Muscle layer of duodenum (tissue), 2 donors: ENCODE measurements around the gene THRB.

Experiments used
- H3K27ac ChIP-seq: one replicate; pipeline ENCODE4 v1.7.0; 2013; ENCODE audit warnings: mild to moderate bottlenecking, low read length
- H3K27me3 ChIP-seq: one replicate; pipeline ENCODE4 v1.7.0; 2013; ENCODE audit warnings: low read depth, mild to moderate bottlenecking, control low read depth, low read length
- H3K36me3 ChIP-seq, 2 donors: one replicate each; pipeline ENCODE4 v1.7.0; 2013; ENCODE audit warnings: low read length in 2 of 2, control low read depth in 1 of 2, mild to moderate bottlenecking in 1 of 2; ENCODE audit not compliant: insufficient read depth in 2 of 2, control insufficient read depth in 1 of 2
- H3K4me1 ChIP-seq, 2 donors: one replicate each; pipeline ENCODE4 v1.7.0; 2013; ENCODE audit warnings: low read length in 2 of 2, mild to moderate bottlenecking in 2 of 2, control low read depth in 1 of 2, moderate library complexity in 1 of 2; ENCODE audit not compliant: insufficient read depth in 2 of 2, control insufficient read depth in 1 of 2
- H3K4me3 ChIP-seq, 2 donors: one replicate each; pipeline ENCODE4 v1.7.0; 2013; ENCODE audit warnings: low read length in 2 of 2, low read depth in 1 of 2, mild to moderate bottlenecking in 1 of 2
- H3K9me3 ChIP-seq, 2 donors: one replicate each; pipeline ENCODE4 v1.7.0; 2013; ENCODE audit warnings: low read length in 2 of 2, control low read depth in 1 of 2, mild to moderate bottlenecking in 1 of 2; ENCODE audit not compliant: control insufficient read depth in 1 of 2
- donor health status: healthy.

THRB gene

DNA sequence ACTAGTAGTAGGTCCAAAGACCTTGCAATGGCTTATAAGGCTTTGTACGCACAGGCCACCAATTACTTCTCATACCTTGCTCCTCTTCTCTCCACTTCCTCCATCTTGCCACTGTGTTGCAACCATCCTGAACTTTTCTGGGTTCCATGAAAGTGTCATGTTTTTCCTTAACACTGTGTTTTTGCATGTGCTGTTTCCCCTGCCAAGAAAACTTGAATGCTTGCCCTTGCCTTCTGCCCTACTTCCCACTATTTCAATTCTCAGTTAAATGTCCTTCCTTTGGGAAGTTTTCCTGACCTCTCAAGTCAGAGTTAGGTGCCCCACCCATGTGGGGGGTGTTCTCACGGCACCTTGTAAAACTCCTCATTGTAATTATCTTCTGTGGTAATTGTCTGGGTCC lies 182.8 kb downstream of the THRB start:
- Histone ChIP-seq H3K27ac (no peak overlapping the region), H3K4me1 (no peaks in the 10 kb centered on the region), H3K9me3 (no peaks in the 10 kb centered on the region), H3K27me3 (no peaks in the 10 kb centered on the region), H3K36me3 (no peaks in the 10 kb centered on the region), H3K4me3 (no peak overlapping the region)

DNA sequence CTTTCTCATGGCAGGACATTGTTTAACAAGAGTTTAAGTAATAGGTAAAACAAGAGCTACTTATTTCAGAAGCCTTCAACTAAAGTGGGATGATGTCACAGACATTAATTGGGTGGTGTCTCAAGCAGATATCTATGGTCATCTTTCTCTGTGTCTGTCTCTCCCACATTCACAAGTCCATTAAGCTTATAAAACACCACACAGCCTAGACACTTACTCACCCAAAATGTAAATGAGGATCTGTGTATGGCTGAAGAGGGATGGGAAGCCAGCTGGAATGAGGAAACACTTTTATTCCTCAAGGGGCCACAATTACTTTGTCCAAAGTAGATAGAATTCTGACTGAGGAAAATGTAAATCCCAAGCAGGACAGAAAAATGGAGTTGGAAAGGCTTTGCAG lies 183.8 kb downstream of the THRB start:
- Histone ChIP-seq H3K9me3 (no peaks in the 10 kb centered on the region), H3K4me3 (no peak overlapping the region), H3K27me3 (no peaks in the 10 kb centered on the region), H3K27ac (no peak overlapping the region), H3K4me1 (peaks cover 0 to 9% of the 10 kb centered on the region in 2 donors), H3K36me3 (no peaks in the 10 kb centered on the region)

DNA sequence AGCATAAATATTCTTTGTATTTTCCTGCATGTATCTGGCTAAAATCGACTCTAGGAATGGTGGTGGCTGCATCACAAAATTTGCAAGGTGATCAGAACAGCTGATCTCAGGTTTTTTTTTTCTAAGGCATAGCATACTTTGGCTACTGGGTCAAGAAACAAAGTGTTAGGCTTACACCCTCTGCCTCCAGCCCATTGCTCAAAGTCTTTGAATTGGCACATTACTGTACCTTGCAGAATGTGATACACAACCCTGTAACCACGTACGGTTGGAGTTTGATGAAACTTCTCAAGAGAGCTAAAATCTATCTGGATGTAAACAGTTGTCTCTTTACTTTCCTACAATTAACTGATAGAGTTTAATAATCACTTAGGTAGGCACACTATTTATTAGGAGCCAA lies 188.1 kb downstream of the THRB start:
- H3K36me3 ChIP-seq = no peaks in the 10 kb centered on the region

DNA sequence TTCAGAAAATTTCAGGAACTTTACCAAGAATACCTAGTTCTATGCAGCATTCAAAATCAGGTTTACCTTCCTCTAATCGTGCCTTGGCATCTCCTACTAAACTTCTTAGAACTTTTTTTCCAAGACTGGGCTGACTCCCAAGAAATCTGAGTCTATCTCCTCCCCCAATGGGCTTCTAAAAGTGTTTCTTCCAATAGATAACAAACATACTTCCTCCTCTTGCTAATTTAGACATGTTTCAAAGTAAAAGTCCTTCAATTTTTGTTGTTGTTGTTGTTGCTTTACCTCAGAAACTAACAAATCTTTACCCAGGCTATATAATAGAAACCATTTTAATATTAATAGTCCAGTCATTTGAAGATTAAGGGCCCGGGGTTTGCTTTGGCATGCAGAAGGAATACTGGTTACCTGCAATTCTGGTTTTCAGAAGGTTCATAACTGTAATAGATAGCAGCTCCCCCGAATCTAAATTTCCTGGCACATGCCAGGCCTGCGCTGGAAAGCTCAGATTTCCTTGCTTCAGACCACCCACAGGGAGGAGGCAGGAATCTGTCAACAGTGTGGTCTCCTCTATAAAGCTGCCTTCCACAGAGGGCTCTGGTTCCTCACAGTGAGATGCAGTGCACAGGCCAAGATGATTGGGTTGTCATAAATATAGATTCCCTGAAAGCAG lies 188.7 kb downstream of the THRB start:
- Histone ChIP-seq H3K4me1 (peaks cover 0 to 15% of the 10 kb centered on the region in 2 donors), H3K27me3 (no peaks in the 10 kb centered on the region), H3K27ac (no peak overlapping the region), H3K36me3 (no peaks in the 10 kb centered on the region), H3K9me3 (no peaks in the 10 kb centered on the region), H3K4me3 (no peak overlapping the region)

More for the DNA sequence above, 188.1 kb downstream of the THRB start:
- H3K4me1 ChIP-seq = peaks cover 0 to 15% of the 10 kb centered on the region in 2 donors
- no peak overlapping the region for H3K27ac ChIP-seq
- no peaks in the 10 kb centered on the region for H3K27me3 ChIP-seq
- H3K4me3 ChIP-seq = no peak overlapping the region
- H3K9me3 ChIP-seq = no peaks in the 10 kb centered on the region

- H3K36me3 ChIP-seq = no peaks in the 10 kb centered on the region
- H3K27ac ChIP-seq = no peak overlapping the region
- H3K27me3 ChIP-seq = no peaks in the 10 kb centered on the region
- H3K4me1 ChIP-seq = peaks cover 0 to 15% of the 10 kb centered on the region in 2 donors
- H3K4me3 ChIP-seq = no peak overlapping the region
- no peaks in the 10 kb centered on the region for H3K9me3 ChIP-seq
Measured at GRCh38 chr3:24303057-24303754, 191.4 kb downstream of the THRB start.

DNA sequence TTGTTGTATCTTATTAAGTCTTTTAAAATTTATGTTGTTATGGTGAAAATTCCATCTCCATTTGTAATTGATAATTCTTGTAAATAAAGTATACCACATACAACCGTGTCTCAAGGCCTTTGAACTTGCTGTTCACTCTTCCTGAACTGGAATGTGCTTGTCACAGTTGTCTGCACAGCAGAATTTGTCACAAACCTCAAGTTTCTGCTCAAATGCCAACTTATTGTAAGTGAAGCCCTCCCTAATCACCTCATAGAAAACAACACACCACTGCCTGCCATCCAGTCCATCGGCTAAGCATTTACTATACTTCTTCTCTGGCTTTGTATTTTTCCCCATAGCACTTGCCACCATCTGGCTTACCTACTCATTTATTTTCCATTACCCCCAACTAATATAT lies 192.3 kb downstream of the THRB start:
- Histone ChIP-seq H3K4me3 (no peak overlapping the region), H3K36me3 (no peaks in the 10 kb centered on the region), H3K27ac (no peak overlapping the region), H3K4me1 (peaks cover 0 to 17% of the 10 kb centered on the region in 2 donors), H3K9me3 (no peaks in the 10 kb centered on the region), H3K27me3 (no peaks in the 10 kb centered on the region)

DNA sequence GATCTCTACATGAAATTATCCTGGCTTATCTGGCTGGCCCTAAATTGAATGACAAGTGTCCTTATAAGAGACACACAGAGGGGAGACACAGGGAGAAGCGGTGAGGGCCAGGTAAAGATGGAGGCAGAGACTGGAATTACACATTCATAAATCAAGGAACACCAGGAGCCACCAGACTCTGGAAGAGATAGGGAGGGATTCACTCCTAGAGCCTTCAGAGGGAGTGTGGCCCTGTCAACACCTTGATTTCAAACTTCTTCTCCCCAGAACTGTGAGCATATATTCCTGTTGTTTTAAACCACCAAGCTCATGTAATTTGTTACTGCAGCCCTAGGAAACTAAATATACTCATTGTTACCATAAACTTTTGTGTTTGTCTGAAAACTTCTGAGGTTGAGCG lies 193.7 kb downstream of the THRB start:
- no peak overlapping the region for H3K4me3 ChIP-seq
- H3K4me1 ChIP-seq = peaks cover 0 to 17% of the 10 kb centered on the region in 2 donors
- no peaks in the 10 kb centered on the region for H3K9me3 ChIP-seq
- H3K27ac ChIP-seq = no peak overlapping the region
- H3K36me3 ChIP-seq = no peaks in the 10 kb centered on the region
- no peaks in the 10 kb centered on the region for H3K27me3 ChIP-seq

- Histone ChIP-seq H3K36me3 (no peaks in the 10 kb centered on the region), H3K4me1 (peaks cover 0 to 10% of the 10 kb centered on the region in 2 donors), H3K27me3 (no peaks in the 10 kb centered on the region), H3K9me3 (no peaks in the 10 kb centered on the region), H3K4me3 (no peak overlapping the region), H3K27ac (no peak overlapping the region)
Measured at GRCh38 chr3:24299806-24300626, 194.6 kb downstream of the THRB start.

GRCh38 chr3:24299246-24299805 lies 195.3 kb downstream of the THRB start:
- no peak overlapping the region for H3K4me3 ChIP-seq
- no peaks in the 10 kb centered on the region for H3K9me3 ChIP-seq
- H3K36me3 ChIP-seq = no peaks in the 10 kb centered on the region
- no peak overlapping the region for H3K27ac ChIP-seq
- H3K27me3 ChIP-seq = no peaks in the 10 kb centered on the region
- peaks cover 0 to 10% of the 10 kb centered on the region in 2 donors for H3K4me1 ChIP-seq

DNA sequence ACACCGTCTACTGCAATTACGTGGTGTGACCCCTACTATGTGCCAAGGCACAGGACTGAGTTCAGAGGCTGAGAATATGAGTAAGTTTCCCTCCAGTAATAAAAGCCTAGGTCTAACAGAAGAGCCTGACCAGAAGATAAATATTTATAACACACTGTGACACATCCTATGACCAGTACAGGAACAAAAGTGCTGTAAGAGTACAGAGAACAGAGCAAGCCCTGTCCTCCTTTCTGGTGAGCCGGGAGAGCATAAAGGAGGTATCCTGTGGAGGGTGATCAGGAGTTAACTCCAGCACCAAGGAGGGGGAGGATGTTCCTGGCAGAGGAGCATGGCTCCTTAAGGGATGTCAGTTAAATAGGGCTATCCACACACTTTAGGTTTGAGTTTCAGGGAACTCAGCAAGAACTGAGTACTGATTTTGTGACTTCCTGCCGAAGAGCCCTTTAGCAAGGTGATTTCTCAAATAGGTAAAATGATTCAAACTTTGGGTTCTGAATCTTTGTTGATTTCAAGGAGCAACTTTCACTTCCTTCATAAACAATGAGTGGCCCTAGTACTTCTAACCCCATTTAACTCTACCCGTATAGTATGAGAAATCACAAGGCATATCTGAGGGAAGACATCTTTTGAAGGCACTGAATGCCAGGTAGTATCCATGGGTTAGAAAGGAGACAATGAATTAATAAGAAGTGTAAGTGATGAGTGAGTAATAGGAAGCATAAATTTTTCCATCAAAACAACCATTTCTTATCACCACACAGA lies 198.0 kb downstream of the THRB start:
- Histone ChIP-seq H3K36me3 (peaks cover 0 to 4% of the 10 kb centered on the region in 2 donors), H3K9me3 (peaks cover 0 to 7% of the 10 kb centered on the region in 2 donors), H3K27me3 (no peaks in the 10 kb centered on the region), H3K4me3 (no peak overlapping the region), H3K27ac (no peak overlapping the region), H3K4me1 (peaks cover 0 to 10% of the 10 kb centered on the region in 2 donors)
